Lower leg skin (tissue), 3 donors: Measurements from ENCODE around the gene BPI.

Source experiments
- CTCF ChIP-seq, 3 donors: fragments of 450-650 bp; IDR thresholded peaks; one replicate each; pipeline ENCODE4 v1.5.1; 2016; ENCODE audit warnings: antibody characterized with exemption in 3 of 3, mild to moderate bottlenecking in 3 of 3, moderate library complexity in 2 of 3
- POLR2A ChIP-seq, 2 donors: fragments of 450-650 bp; IDR thresholded peaks; one replicate each; pipeline ENCODE4 v1.6.1; 2016 to 2017; ENCODE audit warnings: antibody characterized with exemption in 2 of 2, mild to moderate bottlenecking in 1 of 2, moderate library complexity in 1 of 2

- TF ChIP-seq CTCF (IDR thresholded peaks at IDR 0.05) (no peak), POLR2A (IDR thresholded peaks at IDR 0.05) (no peak)
Observed at GRCh38 chr20:38339997-38340396, 36.0 kb downstream of the BPI start.
